ENCODE results near the gene PRKCZ. TPM values are rescaled to one million over a fixed set of nuclear protein-coding genes. Genes with fewer than 3 reads are reported as not detected.

Gene PRKCZ
- total RNA-seq, 3 donors from 2014 or later = 0.64 to 17.9 (median 12.5) TPM

DNA sequence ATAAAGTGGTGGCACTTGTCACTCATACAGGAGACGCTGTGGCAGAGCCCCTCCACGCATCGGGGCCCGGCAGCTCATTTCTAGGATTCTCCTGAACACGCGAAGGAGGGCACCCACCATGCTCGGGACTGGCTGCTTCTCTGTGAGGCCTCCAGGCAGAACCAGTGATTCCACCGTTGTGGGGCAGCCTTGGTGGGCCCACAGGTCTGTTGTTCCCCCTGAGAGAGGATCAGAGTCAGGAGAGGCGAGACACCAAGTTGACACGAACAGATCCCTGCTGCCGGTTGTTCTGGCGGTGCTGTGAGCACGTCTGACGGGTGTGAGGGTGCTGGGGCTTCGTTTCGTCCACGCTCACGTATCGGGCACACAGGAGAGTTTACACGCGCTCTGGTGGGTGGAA, 26.6 kb downstream of the PRKCZ start:
- intact Hi-C loops (cut with DNase I; ENCODE audit: low total_unique reads) = no loop called here
- TF ChIP-seq, protein P1, sequence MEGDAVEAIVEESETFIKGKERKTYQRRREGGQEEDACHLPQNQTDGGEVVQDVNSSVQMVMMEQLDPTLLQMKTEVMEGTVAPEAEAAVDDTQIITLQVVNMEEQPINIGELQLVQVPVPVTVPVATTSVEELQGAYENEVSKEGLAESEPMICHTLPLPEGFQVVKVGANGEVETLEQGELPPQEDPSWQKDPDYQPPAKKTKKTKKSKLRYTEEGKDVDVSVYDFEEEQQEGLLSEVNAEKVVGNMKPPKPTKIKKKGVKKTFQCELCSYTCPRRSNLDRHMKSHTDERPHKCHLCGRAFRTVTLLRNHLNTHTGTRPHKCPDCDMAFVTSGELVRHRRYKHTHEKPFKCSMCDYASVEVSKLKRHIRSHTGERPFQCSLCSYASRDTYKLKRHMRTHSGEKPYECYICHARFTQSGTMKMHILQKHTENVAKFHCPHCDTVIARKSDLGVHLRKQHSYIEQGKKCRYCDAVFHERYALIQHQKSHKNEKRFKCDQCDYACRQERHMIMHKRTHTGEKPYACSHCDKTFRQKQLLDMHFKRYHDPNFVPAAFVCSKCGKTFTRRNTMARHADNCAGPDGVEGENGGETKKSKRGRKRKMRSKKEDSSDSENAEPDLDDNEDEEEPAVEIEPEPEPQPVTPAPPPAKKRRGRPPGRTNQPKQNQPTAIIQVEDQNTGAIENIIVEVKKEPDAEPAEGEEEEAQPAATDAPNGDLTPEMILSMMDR (IDR thresholded peaks at IDR 0.05) = no peak
- TF ChIP-seq POLR2AphosphoS5 (IDR thresholded peaks at IDR 0.05) (no peak), POLR2A (IDR thresholded peaks at IDR 0.05) (no peak)
- no peaks in the 10 kb centered on the region for H3K36me3 ChIP-seq
- H3K27ac ChIP-seq = no peak overlapping the region
- no peaks in the 10 kb centered on the region for H3K4me1 ChIP-seq
- no peaks in the 10 kb centered on the region for H3K27me3 ChIP-seq
- peaks cover 28 to 31% of the 10 kb centered on the region in 2 donors for H3K9me3 ChIP-seq
- no peak for DNase-seq (ENCODE audit: low spot score in 2 of 2)
- H3K4me3 ChIP-seq = no peak overlapping the region

DNA sequence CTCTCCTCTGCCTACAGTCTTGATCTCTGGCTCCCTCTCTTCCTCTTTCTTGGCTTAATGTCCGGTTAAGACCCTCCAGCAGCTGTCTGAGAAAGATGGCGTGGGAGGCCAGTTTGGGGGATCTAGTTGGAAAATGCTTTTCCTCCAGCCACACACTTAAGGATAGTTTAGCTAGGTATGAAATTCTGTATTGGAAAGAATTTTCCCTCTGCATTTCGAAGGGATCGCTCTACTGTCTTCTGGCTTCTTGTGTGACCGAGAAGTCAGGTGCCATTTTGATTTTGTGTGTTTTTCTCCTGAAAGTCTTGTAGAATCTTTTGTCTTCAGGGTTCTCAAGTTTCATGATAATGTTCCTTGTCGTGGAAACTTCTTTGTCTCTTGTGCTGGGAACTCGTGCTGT, 28.0 kb downstream of the PRKCZ start:
- H3K4me1 ChIP-seq = no peaks in the 10 kb centered on the region
- no peaks in the 10 kb centered on the region for H3K27me3 ChIP-seq
- intact Hi-C loops (cut with DNase I; ENCODE audit: low total_unique reads) = no loop called here
- TF ChIP-seq POLR2AphosphoS5 (IDR thresholded peaks at IDR 0.05) (no peak), POLR2A (IDR thresholded peaks at IDR 0.05) (no peak)
- TF ChIP-seq, protein P1 (IDR thresholded peaks at IDR 0.05) = no peak
- H3K9me3 ChIP-seq = peaks cover 28 to 31% of the 10 kb centered on the region in 2 donors
- H3K4me3 ChIP-seq = no peak overlapping the region
- H3K27ac ChIP-seq = no peak overlapping the region
- no peak for DNase-seq (ENCODE audit: low spot score in 2 of 2)
- no peaks in the 10 kb centered on the region for H3K36me3 ChIP-seq

DNA sequence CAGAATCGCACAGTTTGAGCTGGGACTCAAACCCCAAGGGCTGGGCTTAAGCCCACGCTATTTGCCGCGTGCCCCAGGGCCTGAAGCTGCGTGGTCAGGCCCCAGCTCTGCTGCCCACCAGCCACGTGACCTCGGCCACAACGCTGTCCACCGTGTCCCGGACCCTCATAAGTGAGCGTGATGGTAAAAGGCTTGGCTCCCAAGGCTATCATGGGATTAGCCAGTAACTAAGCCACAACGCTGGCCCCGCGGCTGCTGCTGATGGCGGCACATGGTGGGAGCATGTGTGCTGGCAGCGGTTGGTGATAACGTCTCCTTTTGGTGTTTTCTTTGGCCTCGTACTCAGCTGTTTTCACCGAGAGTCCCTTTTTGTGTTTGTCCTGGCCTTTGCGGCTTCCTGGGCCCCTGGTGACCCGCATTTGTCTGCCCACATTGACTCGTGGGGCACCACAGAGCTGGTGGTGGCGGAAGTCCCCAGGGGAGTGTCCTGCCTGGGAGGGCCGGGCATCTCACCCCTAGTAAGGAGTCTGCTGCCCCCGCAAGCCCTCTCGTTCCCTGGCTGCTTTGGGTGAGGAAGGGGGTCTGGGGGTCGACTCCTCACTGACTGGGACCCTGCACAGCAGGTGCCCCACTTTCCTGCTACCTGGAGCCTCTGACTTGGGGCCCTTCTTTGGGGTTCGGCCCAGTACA, 29.3 kb downstream of the PRKCZ start:
- intact Hi-C loops (cut with DNase I; ENCODE audit: low total_unique reads) = loop anchor here (1.0 kb wide), 1 partner anchor 36 kb away; no protein-coding TSS in a partner anchor
- Histone ChIP-seq H3K27me3 (no peaks in the 10 kb centered on the region), H3K4me1 (no peaks in the 10 kb centered on the region), H3K4me3 (no peak overlapping the region), H3K27ac (no peak overlapping the region), H3K9me3 (peaks cover 28 to 31% of the 10 kb centered on the region in 2 donors), H3K36me3 (no peaks in the 10 kb centered on the region)
- TF ChIP-seq, protein P1 (IDR thresholded peaks at IDR 0.05) = no peak
- TF ChIP-seq POLR2AphosphoS5 (IDR thresholded peaks at IDR 0.05) (no peak), POLR2A (IDR thresholded peaks at IDR 0.05) (no peak)
- no peak for DNase-seq (ENCODE audit: low spot score in 2 of 2)

DNA sequence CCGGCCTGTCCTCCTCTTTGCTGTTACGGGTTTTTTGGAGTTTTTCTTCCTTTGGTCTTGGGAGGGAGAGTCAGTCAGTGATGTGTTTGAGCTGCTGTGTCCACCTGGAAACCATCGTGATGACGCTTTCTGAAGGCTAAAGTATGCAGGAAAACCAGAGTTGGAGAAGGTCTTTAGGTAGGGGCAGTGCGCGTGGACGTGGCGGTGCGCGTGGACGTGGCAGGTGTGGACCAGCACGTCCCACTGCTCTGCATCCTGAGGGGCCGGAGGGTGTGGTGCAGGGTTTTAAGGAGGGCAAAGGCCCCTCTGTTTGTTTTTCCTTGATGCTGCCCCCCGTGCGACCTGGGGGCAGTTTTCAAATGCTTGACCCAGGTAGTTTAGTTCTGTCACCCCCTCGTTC, 29.9 kb downstream of the PRKCZ start:
- H3K4me3 ChIP-seq = no peak overlapping the region
- no peak overlapping the region for H3K27ac ChIP-seq
- intact Hi-C loops (cut with DNase I; ENCODE audit: low total_unique reads) = no loop called here
- H3K4me1 ChIP-seq = no peaks in the 10 kb centered on the region
- TF ChIP-seq, protein P1 (IDR thresholded peaks at IDR 0.05) = no peak
- no peak for TF ChIP-seq POLR2A (IDR thresholded peaks at IDR 0.05)
- H3K27me3 ChIP-seq = no peaks in the 10 kb centered on the region
- no peaks in the 10 kb centered on the region for H3K36me3 ChIP-seq
- no peak for DNase-seq (ENCODE audit: low spot score in 2 of 2)
- peaks cover 28 to 31% of the 10 kb centered on the region in 2 donors for H3K9me3 ChIP-seq

DNA sequence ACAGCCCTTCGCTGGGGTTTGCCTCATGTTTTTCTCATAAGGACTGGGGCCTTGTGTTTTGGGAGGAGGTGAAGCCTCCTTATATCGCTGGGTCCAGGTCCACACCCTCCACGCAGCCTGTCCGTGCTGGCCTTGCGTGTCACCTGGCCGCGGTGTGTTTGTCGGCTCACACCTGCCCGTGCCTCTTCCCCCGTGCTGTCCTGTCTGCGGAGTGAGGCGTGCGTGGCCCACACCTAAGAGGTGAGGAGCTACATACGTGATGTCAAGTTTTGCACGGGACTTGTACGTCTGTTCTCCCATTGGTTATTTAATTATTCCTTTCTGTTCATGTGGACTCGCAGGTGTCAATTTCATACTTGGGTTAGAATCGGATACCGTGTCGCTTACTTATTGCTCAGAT, 30.7 kb downstream of the PRKCZ start:
- H3K4me3 ChIP-seq = no peak overlapping the region
- peaks cover 28 to 31% of the 10 kb centered on the region in 2 donors for H3K9me3 ChIP-seq
- DNase-seq (ENCODE audit: low spot score in 2 of 2) = no peak
- no peak overlapping the region for H3K27ac ChIP-seq
- no peak for TF ChIP-seq POLR2AphosphoS5 (IDR thresholded peaks at IDR 0.05)
- no peak for TF ChIP-seq POLR2A (IDR thresholded peaks at IDR 0.05)
- TF ChIP-seq, protein P1 (IDR thresholded peaks at IDR 0.05) = no peak
- H3K36me3 ChIP-seq = no peaks in the 10 kb centered on the region
- no peaks in the 10 kb centered on the region for H3K27me3 ChIP-seq
- no peaks in the 10 kb centered on the region for H3K4me1 ChIP-seq
- intact Hi-C loops (cut with DNase I; ENCODE audit: low total_unique reads) = no loop called here
